LNCaP clone FGC (cell line): Measurements from ENCODE around the gene ERV3-1.
"Not testable (repeated sequence)": the region's sequence is repeated elsewhere in the genome, so short reads cannot be mapped to it uniquely, and the experiment has no call there.

Experiments used
- DNase-seq: peaks from one replicate; pipeline ENCODE4 v3.0.0-alpha.2; 2011; ENCODE audit warnings: low read depth
- H3K4me3 ChIP-seq: 2 replicates; pipeline ENCODE4 v1.5.1; 2011; ENCODE audit warnings: mild to moderate bottlenecking, low read depth, low read length, control low read depth
- TF ChIP-seq, protein P1 (sequence below): IDR thresholded peaks from 2 replicates; pipeline ENCODE4 v1.5.1; 2012; ENCODE audit warnings: mild to moderate bottlenecking; ENCODE audit not compliant: control insufficient read depth, insufficient read depth; ENCODE audit errors: extremely low read depth

Gene ERV3-1

DNA sequence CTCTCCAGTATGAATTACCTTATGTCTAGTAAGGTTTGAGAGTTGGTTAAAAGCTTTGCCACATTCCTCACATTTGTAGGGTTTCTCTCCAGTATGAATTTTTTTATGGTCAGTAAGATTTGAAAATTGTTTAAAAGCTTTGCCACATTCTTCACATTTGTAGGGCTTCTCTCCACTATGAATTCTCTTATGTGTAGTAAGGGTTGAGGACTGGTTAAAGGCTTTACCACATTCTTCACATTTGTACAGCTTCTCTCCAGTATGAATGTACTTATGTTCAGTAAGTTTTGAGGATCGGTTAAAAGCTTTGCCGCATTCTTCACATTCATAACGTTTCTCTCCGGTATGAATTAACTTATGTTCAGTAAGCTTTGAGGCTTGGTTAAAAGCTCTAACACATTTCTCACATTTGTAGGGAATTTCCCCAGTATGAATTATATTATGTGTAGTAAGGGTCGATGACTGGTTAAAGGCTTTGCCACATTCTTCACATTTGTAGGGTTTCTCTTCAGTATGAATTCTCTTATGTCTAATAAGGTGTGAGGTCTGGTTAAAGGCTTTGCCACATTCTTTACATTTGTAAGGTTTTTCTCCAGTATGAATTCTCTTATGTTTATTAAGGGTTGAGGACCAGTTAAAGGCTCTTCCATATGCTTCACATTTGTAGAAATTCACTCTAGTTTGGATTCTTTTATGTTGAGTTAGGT, 27.8 kb downstream of the ERV3-1 start:
- H3K4me3 ChIP-seq, result no peak overlapping the region
- TF ChIP-seq, protein P1, sequence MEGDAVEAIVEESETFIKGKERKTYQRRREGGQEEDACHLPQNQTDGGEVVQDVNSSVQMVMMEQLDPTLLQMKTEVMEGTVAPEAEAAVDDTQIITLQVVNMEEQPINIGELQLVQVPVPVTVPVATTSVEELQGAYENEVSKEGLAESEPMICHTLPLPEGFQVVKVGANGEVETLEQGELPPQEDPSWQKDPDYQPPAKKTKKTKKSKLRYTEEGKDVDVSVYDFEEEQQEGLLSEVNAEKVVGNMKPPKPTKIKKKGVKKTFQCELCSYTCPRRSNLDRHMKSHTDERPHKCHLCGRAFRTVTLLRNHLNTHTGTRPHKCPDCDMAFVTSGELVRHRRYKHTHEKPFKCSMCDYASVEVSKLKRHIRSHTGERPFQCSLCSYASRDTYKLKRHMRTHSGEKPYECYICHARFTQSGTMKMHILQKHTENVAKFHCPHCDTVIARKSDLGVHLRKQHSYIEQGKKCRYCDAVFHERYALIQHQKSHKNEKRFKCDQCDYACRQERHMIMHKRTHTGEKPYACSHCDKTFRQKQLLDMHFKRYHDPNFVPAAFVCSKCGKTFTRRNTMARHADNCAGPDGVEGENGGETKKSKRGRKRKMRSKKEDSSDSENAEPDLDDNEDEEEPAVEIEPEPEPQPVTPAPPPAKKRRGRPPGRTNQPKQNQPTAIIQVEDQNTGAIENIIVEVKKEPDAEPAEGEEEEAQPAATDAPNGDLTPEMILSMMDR, result no peak
- DNase-seq, result no peak

GRCh38 chr7:64965594-64965993, 40.9 kb downstream of the ERV3-1 start:
- TF ChIP-seq, protein P1, result no peak
- H3K4me3 ChIP-seq, result no peak overlapping the region
- no peak for DNase-seq

- TF ChIP-seq, protein P1, result no peak
- H3K4me3 ChIP-seq, result no peak overlapping the region
- no peak for DNase-seq
These were observed 47.3 kb downstream of the ERV3-1 start for GRCh38 chr7:64959072-64959747.

- peak; percentile 25 for DNase-seq
- no peak overlapping the region for H3K4me3 ChIP-seq
- TF ChIP-seq, protein P1, result peak; percentile 83
These were observed 55.1 kb downstream of the ERV3-1 start for GRCh38 chr7:64951250-64951848.

DNA sequence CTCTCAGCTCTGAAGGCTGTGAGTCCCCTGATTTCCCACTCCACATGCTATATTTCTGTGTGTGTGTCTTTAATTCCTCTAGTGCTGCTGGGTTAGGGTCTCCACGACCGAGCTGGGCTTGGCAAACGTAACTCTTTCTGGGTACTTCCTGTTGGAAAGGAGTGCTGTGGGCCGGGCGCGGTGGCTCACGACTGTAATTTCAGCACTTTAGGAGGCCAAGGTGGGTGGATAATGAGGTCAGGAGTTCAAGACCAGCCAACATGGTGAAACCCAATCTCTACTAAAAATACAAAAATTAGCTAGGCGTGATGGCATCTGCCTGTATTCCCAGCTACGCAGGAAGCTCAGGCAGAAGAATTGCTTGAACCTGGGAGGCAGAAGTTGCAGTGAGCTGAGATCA, 55.8 kb downstream of the ERV3-1 start:
- DNase-seq, H3K4me3 ChIP-seq: not testable (repeated sequence)

- not testable (repeated sequence) for DNase-seq, H3K4me3 ChIP-seq
These were observed 57.7 kb downstream of the ERV3-1 start for GRCh38 chr7:64948774-64949173.

GRCh38 chr7:64947252-64948000, 59.1 kb downstream of the ERV3-1 start:
- no peak overlapping the region for H3K4me3 ChIP-seq

More at GRCh38 chr7:64947252-64948000, 59.1 kb downstream of the ERV3-1 start:
- DNase-seq, result no peak
- TF ChIP-seq, protein P1, result no peak
